Choroid plexus epithelial cell (primary cell): ENCODE results near the gene PHLPP2.
A peak's percentile ranks its signal among the peaks of the same experiment; 100 is the strongest.

Source experiments
- DNase-seq: peaks from one replicate; pipeline ENCODE4 v3.0.0-alpha.2; 2010; ENCODE audit warnings: low read depth
- H3K4me3 ChIP-seq: 2 replicates; pipeline ENCODE4 v1.5.1; 2011; ENCODE audit warnings: low read depth, mild to moderate bottlenecking, control low read depth, low read length, moderate library complexity
- TF ChIP-seq, protein P1 (sequence below): conservative IDR thresholded peaks from 2 replicates; pipeline ENCODE4 v1.5.1; 2011; ENCODE audit warnings: low read depth, mild to moderate bottlenecking, control low read depth, inconsistent platforms, low read length, moderate library complexity

The PHLPP2 gene

DNA sequence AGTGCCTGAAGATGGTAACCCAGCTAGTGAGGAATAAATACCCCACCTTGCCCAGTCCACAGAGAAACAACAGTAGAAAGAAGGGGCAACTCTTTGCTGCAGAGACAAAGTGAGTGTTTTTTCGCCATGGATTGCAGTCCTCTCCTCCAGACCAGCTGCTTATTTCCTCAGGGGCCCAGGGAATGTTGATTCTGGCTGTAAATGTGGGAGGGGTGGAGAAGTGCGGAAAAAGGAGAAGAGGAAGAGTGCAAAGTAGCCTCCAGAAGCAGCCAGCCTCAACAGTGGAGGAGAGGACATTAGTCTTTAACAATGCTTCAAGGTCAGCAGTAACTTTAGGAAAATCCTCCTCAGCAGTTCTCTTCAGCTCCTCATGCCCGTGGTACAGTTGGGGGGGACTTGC is 8.1 kb upstream of the PHLPP2 start:
- TF ChIP-seq, protein P1, sequence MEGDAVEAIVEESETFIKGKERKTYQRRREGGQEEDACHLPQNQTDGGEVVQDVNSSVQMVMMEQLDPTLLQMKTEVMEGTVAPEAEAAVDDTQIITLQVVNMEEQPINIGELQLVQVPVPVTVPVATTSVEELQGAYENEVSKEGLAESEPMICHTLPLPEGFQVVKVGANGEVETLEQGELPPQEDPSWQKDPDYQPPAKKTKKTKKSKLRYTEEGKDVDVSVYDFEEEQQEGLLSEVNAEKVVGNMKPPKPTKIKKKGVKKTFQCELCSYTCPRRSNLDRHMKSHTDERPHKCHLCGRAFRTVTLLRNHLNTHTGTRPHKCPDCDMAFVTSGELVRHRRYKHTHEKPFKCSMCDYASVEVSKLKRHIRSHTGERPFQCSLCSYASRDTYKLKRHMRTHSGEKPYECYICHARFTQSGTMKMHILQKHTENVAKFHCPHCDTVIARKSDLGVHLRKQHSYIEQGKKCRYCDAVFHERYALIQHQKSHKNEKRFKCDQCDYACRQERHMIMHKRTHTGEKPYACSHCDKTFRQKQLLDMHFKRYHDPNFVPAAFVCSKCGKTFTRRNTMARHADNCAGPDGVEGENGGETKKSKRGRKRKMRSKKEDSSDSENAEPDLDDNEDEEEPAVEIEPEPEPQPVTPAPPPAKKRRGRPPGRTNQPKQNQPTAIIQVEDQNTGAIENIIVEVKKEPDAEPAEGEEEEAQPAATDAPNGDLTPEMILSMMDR: no peak
- no peak for DNase-seq
- no peak overlapping the region for H3K4me3 ChIP-seq

DNA sequence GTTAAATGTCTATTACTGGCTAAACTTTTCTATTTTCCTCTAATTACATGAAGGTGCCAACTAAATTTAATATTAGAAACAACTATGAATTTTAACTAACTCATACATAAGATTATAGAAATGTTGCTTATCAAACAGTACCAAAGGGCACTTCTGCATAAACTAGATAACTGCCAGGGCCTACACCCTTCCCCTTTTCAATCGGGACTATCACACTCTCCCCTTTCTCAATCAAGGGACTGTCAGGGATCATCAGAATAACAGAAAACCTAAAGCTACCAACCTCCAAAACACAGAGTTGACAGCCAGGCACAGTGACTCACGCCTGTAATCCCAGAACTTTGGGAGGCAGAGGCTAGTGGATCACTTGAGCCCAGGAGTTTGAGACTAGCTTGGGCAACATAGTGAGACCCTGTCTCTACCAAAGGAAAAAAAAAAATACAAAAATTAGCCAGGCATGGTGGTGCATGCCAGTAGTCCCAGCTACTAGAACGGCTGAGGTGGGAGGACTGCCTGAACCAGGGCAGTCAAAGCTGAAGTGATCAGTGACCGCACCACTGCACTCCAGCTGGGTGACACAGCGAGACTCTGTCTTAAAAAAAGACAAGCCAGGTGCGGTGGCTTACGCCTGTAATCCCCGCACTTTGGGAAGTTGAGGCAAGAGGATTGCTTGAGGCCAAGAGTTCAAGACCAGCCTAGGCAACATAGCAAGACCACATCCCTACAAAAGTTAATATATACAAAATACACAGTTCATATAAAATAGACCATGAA is 3.2 kb upstream of the PHLPP2 start:
- TF ChIP-seq, protein P1: no peak
- no peak overlapping the region for H3K4me3 ChIP-seq
- no peak for DNase-seq

DNA sequence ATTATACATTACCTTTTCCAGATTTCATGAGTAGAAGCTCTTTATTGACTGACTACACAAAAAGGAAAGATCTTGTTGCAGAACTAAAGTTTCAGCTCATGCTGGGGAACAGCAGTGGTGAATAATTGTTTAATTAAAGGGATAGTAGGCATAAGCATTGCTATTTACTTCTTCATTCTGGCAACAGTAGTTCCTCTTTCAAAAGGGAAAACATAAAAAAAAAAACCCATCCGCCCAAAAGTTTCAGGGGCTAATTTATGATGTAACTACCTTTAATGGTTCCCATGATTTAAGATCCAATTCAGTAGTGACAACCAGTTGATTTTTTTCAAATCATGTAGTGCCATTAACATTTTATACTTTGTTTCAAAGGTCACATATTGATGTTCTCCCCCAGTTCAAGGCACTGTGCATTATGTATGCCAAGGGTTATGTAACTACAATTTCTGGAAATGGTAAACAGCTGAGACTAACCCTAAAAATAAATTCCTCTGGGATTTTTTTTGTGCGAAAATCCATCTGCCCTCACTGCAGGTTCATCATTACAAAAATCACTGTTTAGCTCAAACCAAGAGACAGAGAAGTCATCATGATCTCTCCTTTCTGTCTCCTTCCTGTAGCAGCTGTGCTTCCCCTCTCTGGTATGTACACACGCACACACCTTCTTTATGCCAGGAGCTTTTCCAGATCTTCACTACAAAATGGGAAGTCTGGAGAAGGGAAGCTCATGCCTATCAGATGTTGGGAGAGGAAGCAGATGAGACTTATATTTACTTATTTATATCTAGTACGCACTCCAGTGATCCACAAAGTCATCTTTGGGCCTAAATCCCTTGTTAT is 2.2 kb upstream of the PHLPP2 start:
- no peak for DNase-seq
- no peak overlapping the region for H3K4me3 ChIP-seq
- TF ChIP-seq, protein P1: no peak

DNA sequence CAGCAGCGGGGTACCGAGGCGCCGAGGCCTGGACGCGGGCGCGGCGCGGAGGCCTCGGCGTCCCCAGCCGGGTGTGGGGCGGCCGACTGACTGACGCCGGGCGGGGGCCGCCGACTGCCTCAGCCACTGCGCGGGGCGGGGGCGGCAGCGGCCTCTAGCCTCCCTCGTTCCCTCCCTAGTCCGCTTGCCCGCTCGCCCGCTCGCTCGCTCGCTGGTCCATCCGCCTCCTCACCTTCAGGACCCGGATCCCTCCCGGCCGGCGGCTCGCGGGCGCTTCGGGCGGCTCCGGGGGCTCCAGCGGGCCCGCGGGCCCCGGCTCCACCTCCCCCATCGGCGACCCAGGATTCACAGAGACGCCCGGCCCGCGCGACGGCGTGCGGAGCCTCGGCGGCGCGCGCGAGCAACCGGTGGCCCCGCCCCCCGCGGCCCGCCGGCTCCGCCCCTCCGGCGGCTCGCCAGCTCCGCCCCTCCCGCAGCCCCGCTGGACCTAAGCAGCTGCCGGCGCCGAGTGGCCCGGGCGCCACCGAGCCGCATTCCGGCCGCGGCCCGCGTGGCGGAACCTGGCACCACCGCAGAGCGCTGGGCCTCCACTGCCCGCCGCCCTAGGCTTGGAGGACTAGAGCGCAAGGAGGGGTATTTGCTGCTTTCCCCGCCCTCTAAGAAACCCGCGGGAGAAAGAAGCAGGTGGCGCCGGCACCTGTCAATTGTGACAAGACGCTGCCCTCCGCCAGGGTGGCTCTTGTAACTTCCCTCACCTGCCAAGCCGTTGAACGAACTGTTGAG is 773 bp downstream of the PHLPP2 start:
- TF ChIP-seq, protein P1: no peak
- peak; percentile 50 for DNase-seq
- peak overlapping the region; percentile 82 for H3K4me3 ChIP-seq

DNA sequence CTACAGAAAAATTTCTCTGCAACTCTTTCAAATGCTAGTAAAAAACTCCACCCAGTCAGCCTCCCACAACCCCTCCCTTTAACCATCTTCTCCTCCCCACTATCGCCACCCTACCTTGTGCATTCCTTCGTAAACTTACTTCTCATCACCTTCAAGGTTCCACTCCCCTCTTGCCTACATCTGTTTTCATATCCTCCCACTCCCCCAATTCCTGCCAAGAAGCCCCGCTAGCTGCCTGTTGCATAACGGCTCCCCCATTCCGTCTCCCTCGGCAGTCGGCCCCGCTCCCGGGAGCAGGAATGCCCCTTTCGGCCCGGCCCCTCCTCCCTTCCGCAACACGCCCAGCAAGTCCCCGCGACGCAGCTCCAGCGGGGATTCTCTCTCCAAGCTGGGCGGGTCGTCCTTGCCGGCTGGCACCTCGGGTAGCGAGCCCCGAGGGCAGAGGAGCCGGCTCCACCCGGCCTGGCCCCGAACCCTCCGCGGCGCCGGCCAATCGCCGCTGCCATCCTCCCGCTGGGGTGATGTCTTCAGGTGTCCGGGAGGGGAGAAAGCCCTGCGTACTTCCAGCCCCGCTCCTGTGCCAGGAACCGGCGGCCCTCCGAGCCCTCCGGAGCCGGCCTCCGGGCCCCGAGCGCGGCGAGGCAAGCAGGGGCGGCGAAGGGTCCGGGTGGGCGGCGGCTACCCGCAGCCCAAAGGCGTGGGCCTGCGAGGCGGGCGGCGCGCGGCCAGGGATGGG is 1.5 kb downstream of the PHLPP2 start:
- TF ChIP-seq, protein P1: no peak
- peak; percentile 56 for DNase-seq
- H3K4me3 ChIP-seq: peak overlapping the region; percentile 82

DNA sequence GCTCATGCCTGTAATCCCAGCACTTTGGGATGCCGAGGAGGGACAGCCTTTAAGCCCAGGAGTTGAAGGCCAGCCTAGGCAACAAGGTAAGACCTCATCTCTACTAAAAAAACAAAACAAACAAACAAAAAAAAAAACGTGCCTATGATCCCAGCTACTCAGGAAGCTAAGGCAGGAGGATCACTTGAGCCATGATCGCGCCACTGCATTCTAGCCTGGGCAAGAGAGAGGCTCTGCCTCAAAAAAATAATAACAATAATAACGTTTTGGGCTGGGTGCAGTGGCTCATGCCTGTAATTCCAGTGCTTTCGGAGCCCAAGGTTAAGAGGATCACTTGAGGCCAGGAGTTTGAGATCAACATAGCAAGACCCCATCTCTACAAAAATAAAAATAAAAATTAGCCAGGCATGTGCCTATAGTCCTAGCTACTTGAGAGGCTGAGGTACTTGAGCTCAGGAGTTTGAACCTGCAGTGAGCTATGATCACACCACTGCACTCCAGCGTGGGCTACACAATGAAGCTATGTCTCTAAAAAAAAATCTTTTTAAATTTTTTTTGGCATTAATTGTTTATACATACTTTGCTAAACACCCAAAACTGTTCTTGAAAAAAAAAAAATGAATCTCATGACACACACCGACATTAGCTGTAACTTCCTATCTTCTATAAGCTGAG is 3.3 kb downstream of the PHLPP2 start:
- H3K4me3 ChIP-seq: no peak overlapping the region
- DNase-seq: no peak
- TF ChIP-seq, protein P1: no peak
